ENCODE results near the gene SDK1. TPM values are rescaled to one million over a fixed set of nuclear protein-coding genes. Genes with fewer than 3 reads are reported as not detected.

Gene SDK1
- total and polyA plus RNA-seq, 2 donors (not counting 3 experiments of a cell fraction or from before 2014, with no cell fraction given), result 1.6 to 3.9 TPM

- H3K4me3 ChIP-seq (replicated peaks in 1 of 3; ENCODE audit: insufficient read depth in 1 of 3, low read depth in 1 of 3, low read length in 3 of 3), result no peak overlapping the region
- ChIA-PET POLR2A (no interaction called here), CTCF (no interaction called here)
- no peaks in the 10 kb centered on the region for H3K36me3 ChIP-seq (ENCODE audit: control insufficient read depth in 2 of 2, extremely low read depth in 1 of 2, insufficient read depth in 2 of 2, low read length in 2 of 2)
- H3K27ac ChIP-seq (ENCODE audit: insufficient read depth, low read depth, low read length), result no peak overlapping the region
- intact Hi-C loops (cut with micrococcal nuclease), result loop anchor here (10.0 kb wide), 1 partner anchor 277 kb away; no protein-coding TSS in a partner anchor
- dilution Hi-C loops (cut with MboI; ENCODE audit: extremely low pct_ligation_motif_present, low sequenced_read_pairs), result no loop called here
- no peaks in the 10 kb centered on the region for H3K9me3 ChIP-seq (replicated peaks; ENCODE audit: control insufficient read depth, insufficient read depth, low read length)
- no peak overlapping the region for H2AFZ ChIP-seq (ENCODE audit: low read depth, low read length)
- no peaks in the 10 kb centered on the region for H3K9me1 ChIP-seq (replicated peaks; ENCODE audit: control insufficient read depth, extremely low read depth, insufficient read depth, low read length)
- H3K4me1 ChIP-seq (ENCODE audit: control insufficient read depth, extremely low read depth, insufficient read depth, low read length), result no peaks in the 10 kb centered on the region
- no peaks in the 10 kb centered on the region for H3K27me3 ChIP-seq (ENCODE audit: control insufficient read depth in 2 of 2, insufficient read depth in 2 of 2, low read length in 2 of 2)
- H3K9ac ChIP-seq (replicated peaks; ENCODE audit: extremely low read depth, insufficient read depth, low read length), result no peak overlapping the region
- FAIRE-seq (no peak), DNase-seq (ENCODE audit: low read depth, low spot score) (no peak)
- BruUV-seq (replicated peaks), result no TSS peak
- H4K20me1 ChIP-seq (replicated peaks; ENCODE audit: control insufficient read depth, extremely low read depth, insufficient read depth, low read length), result no peaks in the 10 kb centered on the region
- no peaks in the 10 kb centered on the region for H3K79me2 ChIP-seq (ENCODE audit: control insufficient read depth, insufficient read depth, low read length)
- no peak for TF ChIP-seq MYC (IDR thresholded peaks at IDR 0.05; ENCODE audit: low read depth, low read length)
- no peak overlapping the region for H3K4me2 ChIP-seq (ENCODE audit: insufficient read depth, low read length)
Observed at GRCh38 chr7:3397324-3397723, 96.3 kb downstream of the SDK1 start.

- CTCF ChIA-PET, result interaction anchor here (0.5 to 1.5 kb wide), 17 partner anchors 9 to 536 kb away, joined by 3 to 8 read pairs (median 4); no protein-coding TSS in a partner anchor
- Histone ChIP-seq H2AFZ (ENCODE audit: low read depth, low read length) (no peak overlapping the region), H3K9ac (replicated peaks; ENCODE audit: extremely low read depth, insufficient read depth, low read length) (no peak overlapping the region), H3K27me3 (ENCODE audit: control insufficient read depth in 2 of 2, insufficient read depth in 2 of 2, low read length in 2 of 2) (no peaks in the 10 kb centered on the region), H3K79me2 (ENCODE audit: control insufficient read depth, insufficient read depth, low read length) (no peaks in the 10 kb centered on the region), H3K27ac (ENCODE audit: insufficient read depth, low read depth, low read length) (no peak overlapping the region), H3K4me3 (replicated peaks in 1 of 3; ENCODE audit: insufficient read depth in 1 of 3, low read depth in 1 of 3, low read length in 3 of 3) (no peak overlapping the region), H3K4me2 (ENCODE audit: insufficient read depth, low read length) (no peak overlapping the region), H3K36me3 (ENCODE audit: control insufficient read depth in 2 of 2, extremely low read depth in 1 of 2, insufficient read depth in 2 of 2, low read length in 2 of 2) (no peaks in the 10 kb centered on the region), H4K20me1 (replicated peaks; ENCODE audit: control insufficient read depth, extremely low read depth, insufficient read depth, low read length) (no peaks in the 10 kb centered on the region), H3K9me3 (replicated peaks; ENCODE audit: control insufficient read depth, insufficient read depth, low read length) (no peaks in the 10 kb centered on the region), H3K9me1 (replicated peaks; ENCODE audit: control insufficient read depth, extremely low read depth, insufficient read depth, low read length) (no peaks in the 10 kb centered on the region), H3K4me1 (ENCODE audit: control insufficient read depth, extremely low read depth, insufficient read depth, low read length) (no peaks in the 10 kb centered on the region)
- TF ChIP-seq MAX (IDR thresholded peaks at IDR 0.05; ENCODE audit: insufficient read depth, insufficient read length) (no peak), POLR2AphosphoS5 (IDR thresholded peaks at IDR 0.05; ENCODE audit: insufficient read depth, low read depth, low read length) (no peak), POLR2A (IDR thresholded peaks at IDR 0.05; ENCODE audit: low read depth, low read length) (no peak), EZH2 (IDR thresholded peaks at IDR 0.05; ENCODE audit: borderline replicate concordance, low read depth, low read length, severe bottlenecking) (no peak), MYC (IDR thresholded peaks at IDR 0.05; ENCODE audit: low read depth, low read length) (no peak), CTCF (IDR thresholded peaks at IDR 0.05; ENCODE audit: extremely low read depth in 1 of 2, insufficient read depth in 1 of 2, low read depth in 1 of 2, low read length in 2 of 2) (peak; percentile 10 to 34), FOS (IDR thresholded peaks at IDR 0.05; ENCODE audit: borderline replicate concordance, insufficient read depth, low read length) (no peak), JUN (IDR thresholded peaks at IDR 0.05; ENCODE audit: borderline replicate concordance, insufficient read depth, insufficient read length, low read depth) (no peak)
- intact Hi-C loops (cut with micrococcal nuclease) (loop anchor here (10.0 kb wide), 1 partner anchor 275 kb away; no protein-coding TSS in a partner anchor), dilution Hi-C loops (cut with MboI; ENCODE audit: extremely low pct_ligation_motif_present, low sequenced_read_pairs) (no loop called here)
- BruUV-seq (replicated peaks), result no TSS peak
- POLR2A ChIA-PET, result no interaction called here
- FAIRE-seq (no peak), DNase-seq (ENCODE audit: low read depth, low spot score) (peak; percentile 6)
Observed at GRCh38 chr7:3399858-3400257, 98.8 kb downstream of the SDK1 start.

Data from endothelial cell of umbilical vein (primary cell).